ENCODE data around the gene MUC4. TPM values are rescaled to one million over a fixed set of nuclear protein-coding genes. Genes with fewer than 3 reads are reported as not detected.

MUC4 gene
- total RNA-seq, 2 donors from 2014 or later = not detected

- 88 to 90% methylated on average over 18 to 20 of the region's 20 CpGs for WGBS, 2 donors
- TF ChIP-seq CTCF (IDR thresholded peaks at IDR 0.05) = no peak
- Histone ChIP-seq H3K36me3 (replicated peaks in 1 of 2; ENCODE audit: insufficient read depth in 1 of 2, low read depth in 2 of 2) (no peaks in the 10 kb centered on the region), H3K9me3 (no peaks in the 10 kb centered on the region), H3K4me3 (no peak overlapping the region), H3K27ac (no peak overlapping the region), H3K27me3 (no peaks in the 10 kb centered on the region), H3K4me1 (peaks cover 10% of the 10 kb centered on the region)
- no peak for ATAC-seq
- intact Hi-C loops (cut with DNase I) = no loop called here
- DNase-seq = no peak
Measured at GRCh38 chr3:195853036-195853435, 41.3 kb upstream of the MUC4 start.

- no peaks in the 10 kb centered on the region for H3K36me3 ChIP-seq (replicated peaks in 1 of 2; ENCODE audit: insufficient read depth in 1 of 2, low read depth in 2 of 2)
- peaks cover 10% of the 10 kb centered on the region for H3K4me1 ChIP-seq
- TF ChIP-seq POLR2A (IDR thresholded peaks at IDR 0.05) (no peak), CTCF (IDR thresholded peaks at IDR 0.05) (peak; percentile 99 to 100 (median 100))
- no peaks in the 10 kb centered on the region for H3K27me3 ChIP-seq
- ATAC-seq (peak; percentile 98), DNase-seq (peak; percentile 91 to 95 (median 93))
- intact Hi-C loops (cut with DNase I) = no loop called here
- WGBS, 2 donors = 14 to 18% methylated on average over 19 to 31 of the region's 31 CpGs
- H3K27ac ChIP-seq = no peak overlapping the region
- no peak overlapping the region for H3K4me3 ChIP-seq
- H3K9me3 ChIP-seq = no peaks in the 10 kb centered on the region
Measured at GRCh38 chr3:195850857-195851543, 39.3 kb upstream of the MUC4 start.

GRCh38 chr3:195849322-195850074 lies 37.8 kb upstream of the MUC4 start:
- no peaks in the 10 kb centered on the region for H3K36me3 ChIP-seq (replicated peaks in 1 of 2; ENCODE audit: insufficient read depth in 1 of 2, low read depth in 2 of 2)
- no peak for DNase-seq
- H3K27me3 ChIP-seq = no peaks in the 10 kb centered on the region
- intact Hi-C loops (cut with DNase I) = no loop called here
- H3K4me3 ChIP-seq = no peak overlapping the region
- WGBS, 2 donors = 74 to 88% methylated on average over 18 to 53 of the region's 53 CpGs
- H3K27ac ChIP-seq = no peak overlapping the region
- no peaks in the 10 kb centered on the region for H3K9me3 ChIP-seq
- peaks cover 6% of the 10 kb centered on the region for H3K4me1 ChIP-seq
- no peak for ATAC-seq
- TF ChIP-seq POLR2A (IDR thresholded peaks at IDR 0.05) (no peak), CTCF (IDR thresholded peaks at IDR 0.05) (peak in 1 of 7 experiments; percentile 31)

GRCh38 chr3:195847055-195847950 lies 35.6 kb upstream of the MUC4 start:
- 83 to 93% methylated on average over 7 to 24 of the region's 24 CpGs for WGBS, 2 donors

More at GRCh38 chr3:195847055-195847950, 35.6 kb upstream of the MUC4 start:
- H3K4me3 ChIP-seq = no peak overlapping the region
- DNase-seq = no peak
- intact Hi-C loops (cut with DNase I) = no loop called here
- peaks cover 4% of the 10 kb centered on the region for H3K4me1 ChIP-seq
- H3K27me3 ChIP-seq = no peaks in the 10 kb centered on the region
- TF ChIP-seq POLR2A (IDR thresholded peaks at IDR 0.05) = no peak
- TF ChIP-seq CTCF (IDR thresholded peaks at IDR 0.05) = no peak
- ATAC-seq = no peak
- H3K27ac ChIP-seq = no peak overlapping the region
- no peaks in the 10 kb centered on the region for H3K9me3 ChIP-seq
- no peaks in the 10 kb centered on the region for H3K36me3 ChIP-seq (replicated peaks in 1 of 2; ENCODE audit: insufficient read depth in 1 of 2, low read depth in 2 of 2)

Measured in body of pancreas (tissue), 4 donors.